ENCODE measurements around the gene COG1. TPM values are rescaled to one million over a fixed set of nuclear protein-coding genes. Genes with fewer than 3 reads are reported as not detected.

Gene COG1
- total and polyA plus RNA-seq, 9 of the 15 experiments (the other 6 are each of a cell fraction or from before 2014, with no cell fraction given), result 9.5 to 26.8 (median 12.9) TPM

DNA sequence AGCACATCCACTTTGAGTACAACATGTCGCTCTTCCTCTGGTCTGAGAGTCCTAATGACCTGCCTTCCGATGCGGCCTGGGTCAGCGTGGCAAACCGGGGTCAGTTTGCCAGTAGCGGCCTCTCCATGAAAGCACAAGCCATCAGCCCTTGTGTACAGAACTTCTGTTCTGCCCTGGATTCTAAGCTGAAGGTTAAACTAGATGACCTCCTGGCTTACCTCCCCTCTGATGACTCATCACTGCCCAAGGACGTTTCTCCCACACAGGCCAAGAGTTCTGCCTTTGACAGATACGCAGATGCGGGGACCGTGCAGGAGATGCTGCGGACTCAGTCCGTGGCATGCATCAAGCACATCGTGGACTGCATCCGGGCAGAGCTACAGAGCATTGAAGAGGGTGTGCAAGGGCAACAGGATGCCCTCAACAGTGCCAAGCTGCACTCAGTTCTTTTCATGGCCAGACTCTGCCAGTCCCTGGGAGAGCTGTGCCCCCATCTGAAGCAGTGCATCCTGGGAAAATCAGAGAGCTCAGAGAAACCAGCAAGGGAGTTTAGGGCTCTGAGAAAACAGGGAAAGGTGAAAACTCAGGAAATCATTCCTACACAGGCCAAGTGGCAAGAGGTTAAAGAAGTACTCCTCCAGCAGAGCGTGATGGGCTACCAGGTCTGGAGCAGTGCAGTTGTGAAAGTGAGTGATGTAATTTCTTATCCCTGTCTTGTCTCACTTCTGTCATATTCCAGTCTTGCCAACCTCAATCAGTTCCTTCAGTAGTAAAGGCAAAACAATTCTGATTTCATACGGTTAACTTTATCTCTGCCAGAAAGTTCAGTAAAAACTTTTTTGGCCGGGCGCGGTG lies 8.6 kb downstream of the COG1 start (continued):
- TF ChIP-seq MXI1 (IDR thresholded peaks at IDR 0.05; ENCODE audit: low read depth, low read length), result no peak
- no peak for TF ChIP-seq PHF8 (IDR thresholded peaks at IDR 0.05; ENCODE audit: borderline replicate concordance, low read length)
- TF ChIP-seq MAX (CRISPR knock-in tag; IDR thresholded peaks at IDR 0.05), result no peak
- TF ChIP-seq MCM3 (IDR thresholded peaks at IDR 0.05), result no peak
- TF ChIP-seq, protein P1, sequence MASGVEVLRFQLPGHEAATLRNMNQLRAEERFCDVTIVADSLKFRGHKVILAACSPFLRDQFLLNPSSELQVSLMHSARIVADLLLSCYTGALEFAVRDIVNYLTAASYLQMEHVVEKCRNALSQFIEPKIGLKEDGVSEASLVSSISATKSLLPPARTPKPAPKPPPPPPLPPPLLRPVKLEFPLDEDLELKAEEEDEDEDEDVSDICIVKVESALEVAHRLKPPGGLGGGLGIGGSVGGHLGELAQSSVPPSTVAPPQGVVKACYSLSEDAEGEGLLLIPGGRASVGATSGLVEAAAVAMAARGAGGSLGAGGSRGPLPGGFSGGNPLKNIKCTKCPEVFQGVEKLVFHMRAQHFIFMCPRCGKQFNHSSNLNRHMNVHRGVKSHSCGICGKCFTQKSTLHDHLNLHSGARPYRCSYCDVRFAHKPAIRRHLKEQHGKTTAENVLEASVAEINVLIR (CRISPR knock-in tag; IDR thresholded peaks at IDR 0.05), result no peak
- TF ChIP-seq MAFG (tag; conservative IDR thresholded peaks at IDR 0.05), result no peak
- TF ChIP-seq JUNB (CRISPR knock-in tag; conservative IDR thresholded peaks at IDR 0.05), result peak; percentile 81; the same call in 1 of the 2 replicates
- TF ChIP-seq CUX1 (CRISPR knock-in tag; IDR thresholded peaks at IDR 0.05), result no peak
- no peak for TF ChIP-seq PML (IDR thresholded peaks at IDR 0.05; ENCODE audit: low read length)
- TF ChIP-seq BHLHE40 (IDR thresholded peaks at IDR 0.05; ENCODE audit: low read length), result 0 out of 2 replicates have a peak, but pooled peaks have one; percentile 62
- 0 out of 2 replicates have a peak, but pooled peaks have one; percentile 8 for TF ChIP-seq CXXC5 (CRISPR knock-in tag; IDR thresholded peaks at IDR 0.05)
- TF ChIP-seq FIP1L1 (IDR thresholded peaks at IDR 0.05; ENCODE audit: low read depth, low read length, poor library complexity, severe bottlenecking), result no peak
- TF ChIP-seq ZBTB2 (IDR thresholded peaks at IDR 0.05), result no peak
- no peak for TF ChIP-seq NR3C1 (CRISPR knock-in tag; IDR thresholded peaks at IDR 0.05)
- TF ChIP-seq ERF (CRISPR knock-in tag; IDR thresholded peaks at IDR 0.05), result no peak
- no peak for TF ChIP-seq ID3 (CRISPR knock-in tag; IDR thresholded peaks at IDR 0.05)
- TF ChIP-seq ID3 (tag; IDR thresholded peaks at IDR 0.05), result no peak
- no peak for TF ChIP-seq ZNF311 (CRISPR knock-in tag; IDR thresholded peaks at IDR 0.05)
- no peak for TF ChIP-seq TFAM (CRISPR knock-in tag; conservative IDR thresholded peaks at IDR 0.05)
- TF ChIP-seq NFIX (CRISPR knock-in tag; IDR thresholded peaks at IDR 0.05; ENCODE audit: low read depth), result no peak
- no peak for TF ChIP-seq ZFX (CRISPR knock-in tag; IDR thresholded peaks at IDR 0.05)

All from K562 (cell line).